D721Med (cell line): ENCODE measurements around the gene EVI2A.
A peak's percentile ranks its signal among the peaks of the same experiment; 100 is the strongest.
"Not testable (repeated sequence)": the region's sequence is repeated elsewhere in the genome, so short reads cannot be mapped to it uniquely, and the experiment has no call there.

Source experiments
- DNase-seq: peaks from one replicate; pipeline ENCODE4 v3.0.0; 2011; ENCODE audit warnings: low spot score; ENCODE audit not compliant: insufficient read length
- FAIRE-seq: peaks from 2 replicates; lab custom pipeline; 2011; peaks lifted over from hg19 to GRCh38; lab: Jason Lieb, UNC
- TF ChIP-seq, protein P1 (sequence below): IDR thresholded peaks from 2 replicates; pipeline ENCODE4 v1.5.1; 2012; ENCODE audit warnings: mild to moderate bottlenecking, control low read depth; ENCODE audit not compliant: insufficient read depth; ENCODE audit errors: missing control alignments

Gene EVI2A

DNA sequence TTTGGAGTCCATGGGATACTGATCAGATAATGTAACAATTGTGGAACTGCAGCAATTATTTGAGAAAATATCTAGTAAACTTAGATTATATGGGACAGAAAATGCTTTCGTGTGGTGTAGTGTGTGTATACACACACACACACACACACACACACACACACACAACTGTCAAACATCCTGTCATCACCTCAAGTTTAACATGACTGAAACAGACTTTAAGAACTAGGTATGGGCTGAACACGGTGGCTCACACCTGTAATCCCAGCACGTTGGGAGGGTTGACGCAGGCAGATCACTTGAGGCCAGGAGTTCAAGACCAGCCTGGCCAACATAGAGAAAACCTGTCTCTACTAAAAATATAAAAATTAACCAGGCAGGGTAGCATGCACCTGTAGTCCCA, 544 bp upstream of the EVI2A start:
- no peak for DNase-seq
- no peak for FAIRE-seq
- TF ChIP-seq, protein P1, sequence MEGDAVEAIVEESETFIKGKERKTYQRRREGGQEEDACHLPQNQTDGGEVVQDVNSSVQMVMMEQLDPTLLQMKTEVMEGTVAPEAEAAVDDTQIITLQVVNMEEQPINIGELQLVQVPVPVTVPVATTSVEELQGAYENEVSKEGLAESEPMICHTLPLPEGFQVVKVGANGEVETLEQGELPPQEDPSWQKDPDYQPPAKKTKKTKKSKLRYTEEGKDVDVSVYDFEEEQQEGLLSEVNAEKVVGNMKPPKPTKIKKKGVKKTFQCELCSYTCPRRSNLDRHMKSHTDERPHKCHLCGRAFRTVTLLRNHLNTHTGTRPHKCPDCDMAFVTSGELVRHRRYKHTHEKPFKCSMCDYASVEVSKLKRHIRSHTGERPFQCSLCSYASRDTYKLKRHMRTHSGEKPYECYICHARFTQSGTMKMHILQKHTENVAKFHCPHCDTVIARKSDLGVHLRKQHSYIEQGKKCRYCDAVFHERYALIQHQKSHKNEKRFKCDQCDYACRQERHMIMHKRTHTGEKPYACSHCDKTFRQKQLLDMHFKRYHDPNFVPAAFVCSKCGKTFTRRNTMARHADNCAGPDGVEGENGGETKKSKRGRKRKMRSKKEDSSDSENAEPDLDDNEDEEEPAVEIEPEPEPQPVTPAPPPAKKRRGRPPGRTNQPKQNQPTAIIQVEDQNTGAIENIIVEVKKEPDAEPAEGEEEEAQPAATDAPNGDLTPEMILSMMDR = no peak

- no peak for DNase-seq
- FAIRE-seq = no peak
- TF ChIP-seq, protein P1 = no peak
These were observed 631 bp downstream of the EVI2A start for GRCh38 chr17:31320791-31321190.

- FAIRE-seq (no peak), DNase-seq (no peak)
- TF ChIP-seq, protein P1 = no peak
These were observed 1.2 kb downstream of the EVI2A start for GRCh38 chr17:31320241-31320640.

DNA sequence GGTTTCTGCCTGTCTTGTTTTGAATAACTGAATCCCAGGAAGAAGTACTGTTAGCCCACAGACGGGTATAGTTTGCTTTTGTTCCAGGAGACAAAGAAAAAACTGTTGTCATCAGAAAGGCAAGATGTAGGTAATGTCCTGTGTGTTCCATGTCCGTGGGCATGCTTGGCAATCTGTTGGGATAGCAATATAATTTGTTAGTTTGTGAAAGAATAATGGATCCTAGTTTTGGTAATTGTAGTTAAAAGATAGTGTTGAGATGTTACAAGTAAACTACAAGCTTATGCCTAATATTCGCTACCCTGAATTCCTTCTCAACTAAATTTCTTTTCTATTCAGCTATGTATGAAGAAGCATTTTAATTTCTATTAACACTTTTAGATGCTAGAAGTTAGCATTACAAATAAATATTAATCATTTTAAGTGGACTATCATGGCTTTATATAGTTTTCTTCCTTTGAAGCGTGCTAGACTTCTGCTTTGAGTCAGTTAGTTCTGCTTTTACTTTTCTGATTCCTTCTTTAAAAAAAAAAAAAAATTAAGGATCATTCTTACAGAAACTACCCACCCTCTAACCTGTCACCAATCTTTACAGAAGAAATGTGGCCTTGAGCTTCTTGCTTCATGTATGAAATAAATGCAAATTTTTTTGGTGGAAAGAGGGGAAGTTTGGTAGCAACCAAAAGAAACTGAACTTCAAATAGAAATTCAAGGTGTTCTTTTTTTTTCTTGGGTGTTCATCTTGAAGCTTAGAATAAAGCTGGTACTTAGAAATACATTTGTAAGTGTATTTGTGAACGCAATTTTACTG, 2.4 kb downstream of the EVI2A start:
- DNase-seq (no peak), FAIRE-seq (no peak)

GRCh38 chr17:31318298-31318801, 3.1 kb downstream of the EVI2A start:
- DNase-seq (no peak), FAIRE-seq (peak; percentile 46)
- TF ChIP-seq, protein P1 = no peak

More for the DNA sequence above, 2.4 kb downstream of the EVI2A start:
- TF ChIP-seq, protein P1 = no peak

DNA sequence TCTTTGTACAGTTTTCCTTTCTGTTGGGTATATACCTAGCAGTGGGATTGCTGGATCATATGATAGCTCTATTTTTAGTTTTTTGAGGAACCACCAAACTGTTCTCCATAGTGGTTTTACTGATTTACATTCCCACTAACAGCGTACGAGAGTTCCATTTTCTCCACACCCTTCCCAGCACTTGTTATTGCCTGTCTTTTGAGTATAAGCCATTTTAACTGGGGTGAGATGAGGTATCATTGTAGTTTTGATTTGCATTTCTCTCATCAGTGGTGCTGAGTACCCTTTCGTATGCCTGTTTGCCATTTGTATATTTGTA, 6.7 kb downstream of the EVI2A start:
- TF ChIP-seq, protein P1 = no peak
- no peak for FAIRE-seq
- no peak for DNase-seq

- DNase-seq (no peak), FAIRE-seq (no peak)
- TF ChIP-seq, protein P1 = no peak
These were observed 7.2 kb downstream of the EVI2A start, which contains the start of gene EVI2B for GRCh38 chr17:31313982-31314781. TSS of gene EVI2B (minus strand) at chr17:31314054. CDS start at chr17:31305609, 8,445 bp downstream.

GRCh38 chr17:31312223-31312622, 9.2 kb downstream of the EVI2A start:
- DNase-seq, FAIRE-seq: not testable (repeated sequence)
